CD14-positive monocyte (primary cell): ENCODE results near the gene CTR9. TPM values are rescaled to one million over a fixed set of nuclear protein-coding genes. Genes with fewer than 3 reads are reported as not detected.

Experiments
- DNase-seq, 3 donors: peaks; one replicate each; pipeline ENCODE4 v3.0.0-alpha.2; 2011 to 2022
- H2AFZ ChIP-seq: 2 replicates; pipeline ENCODE4 v1.6.0; 2012; ENCODE audit warnings: mild to moderate bottlenecking, low read depth, low read length, inconsistent platforms; ENCODE audit not compliant: insufficient read depth, poor library complexity, severe bottlenecking
- H3K27ac ChIP-seq, 2 donors: 1 replicate in 1 of 2; 2 replicates in 1 of 2; pipeline ENCODE4 v1.5.1; 2012 to 2013; ENCODE audit warnings: low read length in 2 of 2, control low read depth in 1 of 2, inconsistent platforms in 1 of 2, low read depth in 1 of 2, mild to moderate bottlenecking in 1 of 2
- H3K27me3 ChIP-seq, 2 donors: one replicate each; pipeline versions ENCODE4 v1.6.0 to v1.6.1; 2011 to 2013; ENCODE audit warnings: low read length in 2 of 2; ENCODE audit not compliant: control insufficient read depth in 2 of 2, insufficient read depth in 2 of 2
- H3K36me3 ChIP-seq, 2 donors: replicated peaks in 1 of 2; 1 replicate in 1 of 2; 2 replicates in 1 of 2; pipeline versions ENCODE4 v1.5.1 to v1.6.1; 2012 to 2013; ENCODE audit warnings: low read length in 2 of 2, control low read depth in 1 of 2, inconsistent platforms in 1 of 2, mild to moderate bottlenecking in 1 of 2; ENCODE audit not compliant: insufficient read depth in 2 of 2, control insufficient read depth in 1 of 2
- H3K4me1 ChIP-seq, 2 donors: 1 replicate in 1 of 2; 2 replicates in 1 of 2; pipeline versions ENCODE4 v1.5.1 to v1.6.1; 2012 to 2013; ENCODE audit warnings: low read length in 2 of 2, control low read depth in 1 of 2, inconsistent platforms in 1 of 2, mild to moderate bottlenecking in 1 of 2, moderate library complexity in 1 of 2; ENCODE audit not compliant: insufficient read depth in 2 of 2, control insufficient read depth in 1 of 2
- H3K4me2 ChIP-seq: replicated peaks from 2 replicates; pipeline ENCODE3; 2012; ENCODE audit warnings: low read length, moderate library complexity, mild to moderate bottlenecking; ENCODE audit not compliant: poor library complexity, severe bottlenecking; ENCODE audit errors: extremely low read depth
- H3K4me3 ChIP-seq, 3 experiments: fragments of 200-600 bp in 1 of 3; sonication (generic) in 1 of 3; replicated peaks in 1 of 3; 1 replicate in 2 of 3; 2 replicates in 1 of 3; pipeline ENCODE4 v1.5.1; 2011 to 2013; ENCODE audit warnings: low read length in 3 of 3, mild to moderate bottlenecking in 3 of 3, control low read depth in 2 of 3, low read depth in 2 of 3, inconsistent platforms in 1 of 3, moderate library complexity in 1 of 3
- H3K79me2 ChIP-seq: 2 replicates; pipeline ENCODE4 v1.6.0; 2012; ENCODE audit warnings: mild to moderate bottlenecking, control low read depth, inconsistent platforms, low read length, moderate library complexity; ENCODE audit not compliant: insufficient read depth
- H3K9ac ChIP-seq: 2 replicates; pipeline ENCODE4 v1.6.0; 2017; ENCODE audit warnings: low read length, mild to moderate bottlenecking; ENCODE audit not compliant: insufficient read depth, poor library complexity, severe bottlenecking
- H3K9me3 ChIP-seq, 2 donors: replicated peaks in 1 of 2; 1 replicate in 1 of 2; 2 replicates in 1 of 2; pipeline versions ENCODE4 v1.5.1 to v1.6.1; 2012 to 2013; ENCODE audit warnings: low read length in 2 of 2, control low read depth in 1 of 2; ENCODE audit not compliant: control insufficient read depth in 1 of 2, insufficient read depth in 1 of 2
- H4K20me1 ChIP-seq: 2 replicates; pipeline ENCODE4 v1.6.0; 2012; ENCODE audit warnings: mild to moderate bottlenecking, low read length, control low read depth, moderate library complexity; ENCODE audit not compliant: insufficient read depth
- H3K27ac Mint-ChIP-seq, 7 donors: one replicate each; pipeline ENCODE4 v1.8.0; 2020; ENCODE audit warnings: mild to moderate bottlenecking in 7 of 7, mixed read lengths in 7 of 7, moderate library complexity in 6 of 7, inconsistent platforms in 2 of 7
- H3K27me3 Mint-ChIP-seq, 3 donors: one replicate each; pipeline ENCODE4 v1.8.0; 2021 to 2022; ENCODE audit warnings: low read depth in 3 of 3, mild to moderate bottlenecking in 3 of 3, mixed read lengths in 3 of 3, moderate library complexity in 3 of 3, inconsistent platforms in 1 of 3
- H3K36me3 Mint-ChIP-seq, 2 donors: one replicate each; pipeline ENCODE4 v1.8.0; 2020; ENCODE audit warnings: mixed read lengths in 2 of 2, inconsistent platforms in 1 of 2, mild to moderate bottlenecking in 1 of 2
- H3K4me1 Mint-ChIP-seq: one replicate; pipeline ENCODE4 v1.8.0; 2020; ENCODE audit warnings: mild to moderate bottlenecking, mixed read lengths
- H3K4me3 Mint-ChIP-seq, 2 donors: one replicate each; pipeline ENCODE4 v1.8.0; 2020; ENCODE audit warnings: mild to moderate bottlenecking in 2 of 2, mixed read lengths in 2 of 2, moderate library complexity in 1 of 2
- H3K9me3 Mint-ChIP-seq, 7 donors: one replicate each; pipeline ENCODE4 v1.8.0; 2020 to 2022; ENCODE audit warnings: mixed read lengths in 7 of 7, mild to moderate bottlenecking in 6 of 7, moderate library complexity in 6 of 7, inconsistent platforms in 2 of 7
- CTCF ChIP-seq: fragments of 200-600 bp; IDR thresholded peaks from one replicate; pipeline ENCODE4 v1.8.0; 2022; ENCODE audit warnings: antibody characterized with exemption, mild to moderate bottlenecking
- WGBS: methylation state at CpG from one replicate; pipeline ENCODE4 v1.1.5; 2013; ENCODE audit warnings: missing lambda C conversion rate; ENCODE audit not compliant: insufficient coverage; 5-methylcytosine and 5-hydroxymethylcytosine counted together
- intact Hi-C, 2 donors: fragments of 100-400 bp; cut with micrococcal nuclease; formaldehyde crosslinking; loops; one replicate each; pipeline versions ENCODE4 v1.15.0 to v1.15.1; 2023
- polyA plus RNA-seq, 3 donors: library from polyadenylated mRNA; depleted of rRNA in 1 of 3; unstranded in 2 of 3; stranded (reverse) in 1 of 3; fragments of 300-500 nt in 2 of 3; fragments of >200 nt in 1 of 3; fragmentation: Illumina TruSeq in 2 of 3; gene quantifications; 1 replicate in 2 of 3; 2 replicates in 1 of 3; pipeline ENCODE4 v1.2.3, GENCODE V29; 2012 to 2021
- small RNA-seq: library from RNA; depleted of rRNA; stranded (forward); fragments of <200 nt; gene quantifications from one replicate; pipeline ENCODE3, GENCODE V24; 2012; ENCODE audit warnings: low read depth; ENCODE audit not compliant: insufficient read length

CTR9 gene
- polyA plus RNA-seq, 3 donors = 5.0 to 37.5 (median 18.3) TPM

GRCh38 chr11:10828402-10828801 is 77.4 kb downstream of the CTR9 start:
- peaks cover 0 to 1% of the 10 kb centered on the region in 2 donors for H3K36me3 Mint-ChIP-seq

GRCh38 chr11:10829139-10829538 is 78.1 kb downstream of the CTR9 start:
- no peak overlapping the region for H3K4me3 ChIP-seq
- H3K36me3 ChIP-seq = no peaks in the 10 kb centered on the region
- Mint-ChIP-seq H3K9me3 (peaks cover 0 to 6% (median 0%) of the 10 kb centered on the region in 7 donors), H3K27me3 (peaks cover 0 to 4% (median 0%) of the 10 kb centered on the region in 3 donors), H3K36me3 (peaks cover 0 to 1% of the 10 kb centered on the region in 2 donors), H3K4me3 (peak overlapping the region in 1 of 2 donors; percentile 10), H3K4me1 (peaks cover 11% of the 10 kb centered on the region), H3K27ac (no peak overlapping the region)
- H3K9ac ChIP-seq = no peak overlapping the region
- no peaks in the 10 kb centered on the region for H3K9me3 ChIP-seq
- H3K4me1 ChIP-seq = peaks cover 6% of the 10 kb centered on the region in 2 donors
- TF ChIP-seq CTCF = no peak
- no peak overlapping the region for H3K27ac ChIP-seq
- H2AFZ ChIP-seq = no peak overlapping the region
- no peak for DNase-seq
- no peak overlapping the region for H3K4me2 ChIP-seq
- intact Hi-C loops = no loop called here
- no peaks in the 10 kb centered on the region for H3K79me2 ChIP-seq
- WGBS = 92% methylated on average over 3 of the region's 4 CpGs
- no peaks in the 10 kb centered on the region for H3K27me3 ChIP-seq
- H4K20me1 ChIP-seq = no peaks in the 10 kb centered on the region

More at GRCh38 chr11:10828402-10828801, 77.4 kb downstream of the CTR9 start:
- H3K27ac ChIP-seq = no peak overlapping the region
- DNase-seq = no peak
- H3K27me3 ChIP-seq = no peaks in the 10 kb centered on the region
- H3K9me3 Mint-ChIP-seq = peaks cover 0 to 6% (median 0%) of the 10 kb centered on the region in 7 donors
- peaks cover 0 to 4% (median 0%) of the 10 kb centered on the region in 3 donors for H3K27me3 Mint-ChIP-seq
- no peaks in the 10 kb centered on the region for H4K20me1 ChIP-seq
- 100% methylated on average over 1 of the region's 2 CpGs for WGBS
- H3K4me2 ChIP-seq = no peak overlapping the region
- H3K4me1 Mint-ChIP-seq = peaks cover 13% of the 10 kb centered on the region
- peaks cover 6% of the 10 kb centered on the region in 2 donors for H3K4me1 ChIP-seq
- H3K4me3 ChIP-seq = no peak overlapping the region
- H2AFZ ChIP-seq = no peak overlapping the region
- H3K9me3 ChIP-seq = no peaks in the 10 kb centered on the region
- no peak overlapping the region for H3K9ac ChIP-seq
- no peaks in the 10 kb centered on the region for H3K36me3 ChIP-seq
- intact Hi-C loops = no loop called here
- TF ChIP-seq CTCF = no peak
- no peak overlapping the region for H3K27ac Mint-ChIP-seq
- H3K79me2 ChIP-seq = no peaks in the 10 kb centered on the region
- no peak overlapping the region for H3K4me3 Mint-ChIP-seq

Small RNA genes within 50 kb of the gene (small RNA-seq; reads per million reads assigned to genes)
- gene RF00019 (not detected), gene SNORD97 (not detected)

Other genes starting within 250 kb of the CTR9 start
- gene RNF141, start 210.1 kb upstream of the CTR9 start, polyA plus RNA-seq = 100 to 1,000 TPM in 1 of 3 donors, 10 to 100 TPM in 2; 19.7 to 114 (median 98.3) TPM
- under 1 TPM in 2 of 3 donors, not detected in 1; 0.07 to 0.31 TPM for gene LYVE1, start 182.6 kb upstream of the CTR9 start, polyA plus RNA-seq
- 1 to 10 TPM; 3.0 to 4.9 (median 3.3) TPM for gene IRAG1, start 57.5 kb upstream of the CTR9 start, polyA plus RNA-seq
- gene EIF4G2, start 57.7 kb downstream of the CTR9 start, polyA plus RNA-seq = 100 to 1,000 TPM; 334 to 439 (median 386) TPM
- gene ZBED5, start 106.8 kb downstream of the CTR9 start, polyA plus RNA-seq = 10 to 100 TPM in 2 of 3 donors, 1 to 10 TPM in 1; 8.1 to 45.8 (median 10.3) TPM